ENCODE results near the gene C1orf226.
A peak's percentile ranks its signal among the peaks of the same experiment; 100 is the strongest.

The C1orf226 gene

GRCh38 chr1:162389021-162389818, 7.7 kb downstream of the C1orf226 start:
- peak overlapping the region; percentile 91 for H3K4me2 ChIP-seq
- TF ChIP-seq Cebpa-rat (IDR thresholded peaks at IDR 0.05) = peak; percentile 79

DNA sequence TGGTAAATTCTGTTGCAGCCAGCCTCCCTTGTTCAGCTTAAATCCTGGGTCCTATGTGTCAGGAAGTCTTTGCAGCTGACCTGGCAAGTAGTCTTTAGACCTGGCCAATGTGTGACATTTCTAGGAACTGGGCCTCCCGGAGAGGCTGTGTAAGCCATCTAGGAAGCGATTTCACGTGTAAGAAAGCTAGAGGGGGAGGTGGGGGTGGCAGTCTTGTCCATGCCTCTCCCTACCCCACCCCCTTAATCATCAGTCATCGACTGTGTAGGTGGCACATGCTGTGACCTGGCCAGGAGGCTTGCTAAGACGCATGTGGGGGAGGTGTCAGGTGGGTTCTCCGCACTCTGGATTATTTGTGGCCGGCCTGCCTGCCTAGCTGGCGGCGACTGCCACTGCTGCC, 8.4 kb downstream of the C1orf226 start:
- H3K27me3 ChIP-seq = no peaks in the 10 kb centered on the region
- peaks cover 43% of the 10 kb centered on the region for H3K4me1 ChIP-seq
- H3K9me3 ChIP-seq = no peaks in the 10 kb centered on the region
- H3K4me3 ChIP-seq = no peak overlapping the region
- H3K27ac ChIP-seq = peak overlapping the region; percentile 51
- no peak overlapping the region for H3K9ac ChIP-seq
- peak overlapping the region; percentile 91 for H3K4me2 ChIP-seq
- H4K20me1 ChIP-seq = no peaks in the 10 kb centered on the region; the same call in 1 of the 2 replicates
- no peaks in the 10 kb centered on the region for H3K36me3 ChIP-seq
- no peak for TF ChIP-seq Cebpa-rat (IDR thresholded peaks at IDR 0.05)

More at GRCh38 chr1:162389021-162389818, 7.7 kb downstream of the C1orf226 start:
- Histone ChIP-seq H3K9me3 (no peaks in the 10 kb centered on the region), H3K27me3 (no peaks in the 10 kb centered on the region), H3K4me1 (peaks cover 43% of the 10 kb centered on the region), H3K4me3 (peak overlapping the region; percentile 36; the same call in 1 of the 2 replicates), H4K20me1 (no peaks in the 10 kb centered on the region; the same call in 1 of the 2 replicates), H3K36me3 (no peaks in the 10 kb centered on the region), H3K27ac (peak overlapping the region; percentile 67), H3K9ac (peak overlapping the region; percentile 38; the same call in 1 of the 2 replicates)

DNA sequence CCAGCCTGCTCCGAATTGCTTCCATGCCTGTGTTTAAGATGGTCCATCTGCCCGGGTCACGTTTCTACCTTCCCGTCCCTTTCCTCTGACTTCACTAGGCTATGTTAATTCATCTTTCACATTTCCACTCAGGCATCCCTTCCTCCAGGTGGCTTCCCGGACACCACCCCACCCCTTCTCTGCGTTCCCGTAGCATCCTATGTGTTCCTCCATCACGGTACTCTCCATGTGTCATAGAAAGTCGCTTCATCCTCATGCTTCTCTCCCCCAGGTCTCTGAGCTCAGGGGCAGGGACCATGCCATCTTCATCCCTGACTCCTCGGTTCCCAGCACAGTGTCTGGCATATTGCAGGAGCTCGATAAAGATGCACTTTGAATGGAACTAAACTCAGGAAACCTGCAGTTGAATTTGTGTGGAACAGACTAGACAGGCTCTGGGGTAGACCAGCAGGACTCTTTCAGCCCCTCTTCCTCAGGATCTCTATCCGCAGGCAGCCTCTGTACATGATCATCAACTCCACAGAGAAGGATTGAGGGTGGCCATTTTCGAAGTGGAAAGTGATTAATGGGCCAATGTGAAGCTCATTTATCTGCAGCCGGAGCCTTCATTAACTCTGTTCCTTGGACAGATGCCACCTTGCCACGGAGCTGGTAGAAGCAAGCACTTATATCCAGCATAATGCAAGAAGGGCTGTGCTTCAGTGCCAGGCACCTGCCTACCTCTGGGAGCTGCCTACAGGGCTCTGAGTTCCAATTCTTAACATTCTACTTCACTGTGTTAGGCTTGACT, 9.1 kb downstream of the C1orf226 start:
- H3K36me3 ChIP-seq = no peaks in the 10 kb centered on the region
- no peaks in the 10 kb centered on the region; the same call in 1 of the 2 replicates for H4K20me1 ChIP-seq
- H3K9ac ChIP-seq = no peak overlapping the region
- H3K9me3 ChIP-seq = no peaks in the 10 kb centered on the region
- no peak overlapping the region for H3K4me3 ChIP-seq
- TF ChIP-seq Cebpa-rat (IDR thresholded peaks at IDR 0.05) = no peak
- no peaks in the 10 kb centered on the region for H3K27me3 ChIP-seq
- H3K4me2 ChIP-seq = peak overlapping the region; percentile 91
- H3K4me1 ChIP-seq = peaks cover 43% of the 10 kb centered on the region
- H3K27ac ChIP-seq = 0 out of 2 replicates have a peak overlapping the region, but pooled peaks have one; percentile 51

GRCh38 chr1:162391790-162392563, 10.4 kb downstream of the C1orf226 start:
- Histone ChIP-seq H3K9ac (no peak overlapping the region), H4K20me1 (no peaks in the 10 kb centered on the region; the same call in 1 of the 2 replicates), H3K27me3 (no peaks in the 10 kb centered on the region), H3K4me3 (no peak overlapping the region), H3K27ac (no peak overlapping the region), H3K4me2 (0 out of 2 replicates have a peak overlapping the region, but pooled peaks have one; percentile 13), H3K9me3 (no peaks in the 10 kb centered on the region), H3K36me3 (no peaks in the 10 kb centered on the region), H3K4me1 (peaks cover 43% of the 10 kb centered on the region)
- TF ChIP-seq Cebpa-rat (IDR thresholded peaks at IDR 0.05) = no peak

- Histone ChIP-seq H3K9me3 (no peaks in the 10 kb centered on the region), H3K27ac (no peak overlapping the region), H3K36me3 (no peaks in the 10 kb centered on the region), H3K4me3 (no peak overlapping the region), H3K27me3 (no peaks in the 10 kb centered on the region), H3K4me1 (peaks cover 7% of the 10 kb centered on the region; the same call in 1 of the 2 replicates), H3K4me2 (no peak overlapping the region), H4K20me1 (no peaks in the 10 kb centered on the region), H3K9ac (no peak overlapping the region)
- TF ChIP-seq Cebpa-rat (IDR thresholded peaks at IDR 0.05) = no peak
Measured at GRCh38 chr1:162396201-162396906, 14.8 kb downstream of the C1orf226 start.

GRCh38 chr1:162397039-162397448, 15.5 kb downstream of the C1orf226 start:
- Histone ChIP-seq H3K4me1 (0 out of 2 replicates have a peak, but pooled peaks cover under 1% of the 10 kb centered on the region), H3K27ac (no peak overlapping the region), H3K36me3 (no peaks in the 10 kb centered on the region), H3K4me2 (no peak overlapping the region), H4K20me1 (no peaks in the 10 kb centered on the region), H3K9ac (no peak overlapping the region), H3K27me3 (no peaks in the 10 kb centered on the region), H3K4me3 (no peak overlapping the region), H3K9me3 (no peaks in the 10 kb centered on the region)
- TF ChIP-seq Cebpa-rat (IDR thresholded peaks at IDR 0.05) = no peak

GRCh38 chr1:162397943-162398560, 16.5 kb downstream of the C1orf226 start:
- Histone ChIP-seq H3K27ac (no peak overlapping the region), H4K20me1 (no peaks in the 10 kb centered on the region), H3K4me2 (no peak overlapping the region), H3K36me3 (no peaks in the 10 kb centered on the region), H3K4me1 (no peaks in the 10 kb centered on the region), H3K4me3 (no peak overlapping the region), H3K9ac (no peak overlapping the region), H3K27me3 (no peaks in the 10 kb centered on the region), H3K9me3 (no peaks in the 10 kb centered on the region)
- no peak for TF ChIP-seq Cebpa-rat (IDR thresholded peaks at IDR 0.05)

- H3K4me3 ChIP-seq = no peak overlapping the region
Measured at GRCh38 chr1:162398999-162399580, 17.6 kb downstream of the C1orf226 start.

More at GRCh38 chr1:162398999-162399580, 17.6 kb downstream of the C1orf226 start:
- H3K9ac ChIP-seq = no peak overlapping the region
- no peaks in the 10 kb centered on the region for H3K27me3 ChIP-seq
- H4K20me1 ChIP-seq = no peaks in the 10 kb centered on the region
- no peaks in the 10 kb centered on the region for H3K4me1 ChIP-seq
- no peak overlapping the region for H3K4me2 ChIP-seq
- no peak overlapping the region for H3K27ac ChIP-seq
- H3K9me3 ChIP-seq = no peaks in the 10 kb centered on the region
- TF ChIP-seq Cebpa-rat (IDR thresholded peaks at IDR 0.05) = no peak
- H3K36me3 ChIP-seq = no peaks in the 10 kb centered on the region

All from BLaER1 (cell line).